Nephron (organoid): ENCODE results near the gene SDR39U1.
"Not testable (repeated sequence)": the region's sequence is repeated elsewhere in the genome, so short reads cannot be mapped to it uniquely, and the experiment has no call there.

Source experiments
- H3K27ac Mint-ChIP-seq, 3 experiments: 2 replicates each; pipeline ENCODE4 v1.8.0; 2020; ENCODE audit warnings: mixed read lengths in 3 of 3, mild to moderate bottlenecking in 2 of 3, moderate library complexity in 1 of 3
- H3K27me3 Mint-ChIP-seq: 2 replicates; pipeline ENCODE4 v1.8.0; 2021; ENCODE audit warnings: low read depth, mild to moderate bottlenecking, moderate library complexity, mixed read lengths
- H3K36me3 Mint-ChIP-seq: 2 replicates; pipeline ENCODE4 v1.8.0; 2020; ENCODE audit warnings: low read depth, mixed read lengths
- H3K4me1 Mint-ChIP-seq: 2 replicates; pipeline ENCODE4 v1.8.0; 2020; ENCODE audit warnings: mixed read lengths
- H3K4me3 Mint-ChIP-seq, 3 experiments: 2 replicates each; pipeline ENCODE4 v1.8.0; 2020; ENCODE audit warnings: mild to moderate bottlenecking in 3 of 3, mixed read lengths in 3 of 3, moderate library complexity in 2 of 3
- H3K9me3 Mint-ChIP-seq: 2 replicates; pipeline ENCODE4 v1.8.0; 2020; ENCODE audit warnings: mixed read lengths
- TF ChIP-seq, protein P1 (sequence below), 3 experiments: fragments of 200-600 bp; sonication (generic); IDR thresholded peaks; one replicate each; pipeline ENCODE4 v1.5.0; 2021; ENCODE audit warnings: antibody characterized with exemption in 3 of 3; ENCODE audit not compliant: unreplicated experiment in 3 of 3

Gene SDR39U1

DNA sequence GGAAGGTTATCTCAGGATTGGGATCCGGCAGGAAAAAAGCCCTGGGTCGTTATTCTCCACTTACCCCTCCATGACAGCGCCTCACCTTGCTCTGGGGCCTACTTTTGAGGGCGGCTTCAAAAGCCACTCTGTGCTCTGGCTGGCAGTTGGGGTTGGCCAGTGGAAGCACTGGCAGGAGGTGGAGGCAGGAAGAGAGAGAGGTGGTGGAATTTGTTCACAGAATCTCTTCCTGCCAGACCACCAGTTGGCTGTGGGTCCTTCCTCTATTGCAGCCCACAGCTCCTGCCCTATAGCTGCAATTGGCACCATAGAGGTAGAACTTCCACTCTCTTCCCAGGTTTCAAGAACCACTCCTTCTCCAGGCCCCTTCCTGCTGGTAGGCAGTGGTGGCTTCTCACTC is 32.7 kb upstream of the SDR39U1 start:
- peaks cover 19% of the 10 kb centered on the region for H3K36me3 Mint-ChIP-seq
- H3K27me3 Mint-ChIP-seq: no peaks in the 10 kb centered on the region
- peaks cover 8% of the 10 kb centered on the region for H3K9me3 Mint-ChIP-seq
- no peak overlapping the region for H3K4me3 Mint-ChIP-seq
- no peak overlapping the region for H3K27ac Mint-ChIP-seq
- no peaks in the 10 kb centered on the region for H3K4me1 Mint-ChIP-seq
- TF ChIP-seq, protein P1, sequence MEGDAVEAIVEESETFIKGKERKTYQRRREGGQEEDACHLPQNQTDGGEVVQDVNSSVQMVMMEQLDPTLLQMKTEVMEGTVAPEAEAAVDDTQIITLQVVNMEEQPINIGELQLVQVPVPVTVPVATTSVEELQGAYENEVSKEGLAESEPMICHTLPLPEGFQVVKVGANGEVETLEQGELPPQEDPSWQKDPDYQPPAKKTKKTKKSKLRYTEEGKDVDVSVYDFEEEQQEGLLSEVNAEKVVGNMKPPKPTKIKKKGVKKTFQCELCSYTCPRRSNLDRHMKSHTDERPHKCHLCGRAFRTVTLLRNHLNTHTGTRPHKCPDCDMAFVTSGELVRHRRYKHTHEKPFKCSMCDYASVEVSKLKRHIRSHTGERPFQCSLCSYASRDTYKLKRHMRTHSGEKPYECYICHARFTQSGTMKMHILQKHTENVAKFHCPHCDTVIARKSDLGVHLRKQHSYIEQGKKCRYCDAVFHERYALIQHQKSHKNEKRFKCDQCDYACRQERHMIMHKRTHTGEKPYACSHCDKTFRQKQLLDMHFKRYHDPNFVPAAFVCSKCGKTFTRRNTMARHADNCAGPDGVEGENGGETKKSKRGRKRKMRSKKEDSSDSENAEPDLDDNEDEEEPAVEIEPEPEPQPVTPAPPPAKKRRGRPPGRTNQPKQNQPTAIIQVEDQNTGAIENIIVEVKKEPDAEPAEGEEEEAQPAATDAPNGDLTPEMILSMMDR (IDR thresholded peaks at IDR 0.05; ENCODE audit: unreplicated experiment in 3 of 3): no peak

DNA sequence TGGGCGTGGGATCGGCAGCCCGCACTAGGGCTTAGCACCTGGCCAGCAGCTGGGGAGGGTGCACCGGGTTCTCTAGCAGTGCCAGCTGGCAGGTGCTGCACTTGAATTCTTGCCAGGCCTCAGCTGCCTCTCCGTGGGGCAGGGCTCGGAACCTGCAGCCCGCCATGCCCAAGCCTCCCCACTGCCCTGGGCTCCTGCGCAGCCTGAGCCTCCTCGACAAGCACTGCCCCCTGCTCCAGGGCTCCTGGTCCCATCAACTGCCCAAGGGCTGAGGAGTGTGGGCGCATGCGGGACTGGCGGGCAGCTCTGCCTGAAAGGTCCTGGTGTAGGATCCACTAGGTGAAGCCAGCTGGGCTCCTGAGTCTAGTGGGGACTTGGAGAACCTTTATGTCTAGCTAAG is 30.6 kb upstream of the SDR39U1 start:
- H3K27me3 Mint-ChIP-seq: no peaks in the 10 kb centered on the region
- no peak overlapping the region for H3K4me3 Mint-ChIP-seq
- H3K9me3 Mint-ChIP-seq: peaks cover 11% of the 10 kb centered on the region
- no peak overlapping the region for H3K27ac Mint-ChIP-seq
- peaks cover 30% of the 10 kb centered on the region for H3K36me3 Mint-ChIP-seq
- TF ChIP-seq, protein P1 (IDR thresholded peaks at IDR 0.05; ENCODE audit: unreplicated experiment in 3 of 3): no peak
- no peaks in the 10 kb centered on the region for H3K4me1 Mint-ChIP-seq

DNA sequence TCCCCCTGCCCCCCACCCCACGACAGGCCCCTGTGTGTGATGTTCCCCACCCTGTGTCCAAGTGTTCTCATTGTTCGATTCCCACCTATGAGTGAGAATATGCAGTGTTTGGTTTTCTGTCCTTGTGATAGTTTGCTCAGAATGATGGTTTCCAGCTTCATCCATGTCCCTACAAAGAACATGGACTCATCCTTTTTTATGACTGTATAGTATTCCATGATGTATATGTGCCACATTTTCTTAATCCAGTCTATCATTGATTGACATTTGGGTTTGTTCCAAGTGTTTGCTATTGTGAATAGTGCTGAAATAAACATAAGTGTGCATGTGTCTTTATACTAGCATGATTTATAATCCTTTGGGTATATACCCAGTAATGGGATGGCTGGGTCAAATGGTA is 27.9 kb upstream of the SDR39U1 start:
- H3K4me1 Mint-ChIP-seq, H3K27ac Mint-ChIP-seq, H3K4me3 Mint-ChIP-seq, H3K27me3 Mint-ChIP-seq: not testable (repeated sequence)
- Mint-ChIP-seq H3K36me3 (peaks cover 30% of the 10 kb centered on the region), H3K9me3 (peaks cover 14% of the 10 kb centered on the region)

DNA sequence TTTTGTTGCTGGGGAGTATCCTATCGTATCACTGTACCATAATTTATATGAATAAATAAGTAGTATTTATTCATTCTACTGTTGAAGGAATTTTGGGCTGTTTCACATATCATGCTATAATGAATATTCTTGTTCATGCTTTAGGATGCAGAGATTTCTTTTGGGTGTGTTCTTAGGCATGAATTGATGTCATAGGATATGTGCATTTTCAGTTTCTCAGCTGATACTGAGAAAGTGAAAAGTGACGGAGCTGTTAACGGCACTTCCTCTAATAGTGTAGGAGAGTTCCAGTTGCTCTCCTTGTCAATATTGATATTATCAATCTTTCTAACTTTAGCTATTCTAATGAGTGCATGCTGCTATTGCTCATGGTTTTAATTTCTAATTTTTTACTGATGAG is 23.2 kb upstream of the SDR39U1 start:
- H3K9me3 Mint-ChIP-seq: peaks cover 8% of the 10 kb centered on the region
- no peaks in the 10 kb centered on the region for H3K27me3 Mint-ChIP-seq
- H3K36me3 Mint-ChIP-seq: peaks cover 22% of the 10 kb centered on the region
- no peak overlapping the region for H3K4me3 Mint-ChIP-seq
- H3K4me1 Mint-ChIP-seq: no peaks in the 10 kb centered on the region
- TF ChIP-seq, protein P1 (IDR thresholded peaks at IDR 0.05; ENCODE audit: unreplicated experiment in 3 of 3): no peak
- no peak overlapping the region for H3K27ac Mint-ChIP-seq

DNA sequence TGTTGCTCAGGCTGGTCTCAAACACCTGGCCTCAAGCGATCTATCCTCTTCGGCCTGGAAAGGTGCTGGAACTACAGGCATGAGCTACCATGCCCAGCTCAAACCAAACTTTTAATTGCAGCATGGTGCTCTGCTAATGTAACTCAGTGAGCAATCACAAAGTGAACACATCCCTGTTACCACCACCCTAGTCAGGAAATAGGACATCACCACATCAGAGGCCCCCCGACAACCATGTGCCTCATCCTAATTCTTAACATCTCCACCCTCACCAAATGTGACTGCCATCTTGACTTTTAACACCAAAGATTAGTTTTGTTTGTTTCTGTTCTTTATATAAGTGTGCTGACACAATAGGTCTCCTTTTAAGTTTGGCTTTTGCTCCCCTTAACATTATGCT is 22.8 kb upstream of the SDR39U1 start:
- TF ChIP-seq, protein P1 (IDR thresholded peaks at IDR 0.05; ENCODE audit: unreplicated experiment in 3 of 3): no peak
- Mint-ChIP-seq H3K4me3 (no peak overlapping the region), H3K27ac (no peak overlapping the region), H3K27me3 (no peaks in the 10 kb centered on the region), H3K9me3 (peaks cover 7% of the 10 kb centered on the region), H3K4me1 (no peaks in the 10 kb centered on the region), H3K36me3 (peaks cover 24% of the 10 kb centered on the region)

DNA sequence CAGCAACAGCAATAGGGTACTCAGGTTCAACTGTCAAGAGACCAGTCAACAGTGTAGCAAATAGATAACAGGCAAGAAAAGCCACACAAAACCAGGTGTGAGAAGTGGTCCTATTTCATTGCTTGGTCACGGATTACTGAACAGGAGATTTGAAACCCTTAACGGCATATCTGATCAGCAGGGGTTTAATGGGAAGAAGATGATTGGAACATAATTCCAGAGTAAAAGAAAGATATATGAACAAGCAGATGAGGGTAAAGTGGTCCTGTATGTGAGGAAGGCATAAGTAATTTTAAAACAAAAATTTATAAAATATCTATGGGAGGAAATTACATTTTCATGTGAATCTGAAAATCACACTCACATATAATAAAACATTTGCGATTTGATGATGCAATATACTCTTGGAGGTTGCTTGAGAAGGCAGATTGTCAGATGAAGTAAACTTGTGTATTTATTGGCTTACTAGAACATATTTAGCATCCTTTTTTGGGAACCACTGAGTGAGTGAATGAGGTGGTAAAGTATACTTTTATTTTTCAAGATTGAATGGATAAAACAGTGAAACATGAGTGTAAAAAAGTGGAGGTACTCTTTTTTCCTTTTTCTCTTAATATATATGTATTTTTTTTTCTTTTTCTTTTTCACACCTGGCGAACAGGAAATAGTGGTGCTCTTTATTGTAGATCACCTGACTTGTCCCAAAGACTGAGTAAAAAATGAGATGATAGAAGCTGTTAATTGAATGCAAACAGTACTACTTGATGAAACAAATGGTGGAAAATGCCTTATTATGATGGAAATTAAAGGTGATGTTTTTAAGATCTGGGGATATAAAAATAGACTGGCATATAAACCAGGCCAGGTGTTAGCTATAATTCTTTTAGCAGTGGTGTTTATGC is 21.6 kb upstream of the SDR39U1 start:
- peaks cover 3% of the 10 kb centered on the region for H3K9me3 Mint-ChIP-seq
- H3K27ac Mint-ChIP-seq: no peak overlapping the region
- no peak overlapping the region for H3K4me3 Mint-ChIP-seq
- H3K4me1 Mint-ChIP-seq: no peaks in the 10 kb centered on the region
- no peaks in the 10 kb centered on the region for H3K27me3 Mint-ChIP-seq
- TF ChIP-seq, protein P1 (IDR thresholded peaks at IDR 0.05; ENCODE audit: unreplicated experiment in 3 of 3): no peak
- H3K36me3 Mint-ChIP-seq: peaks cover 23% of the 10 kb centered on the region
